Measurements from ENCODE around the gene SCYL1. TPM values are rescaled to one million over a fixed set of nuclear protein-coding genes. Genes with fewer than 3 reads are reported as not detected.

SCYL1 gene
- total and polyA plus RNA-seq, 4 donors: 41.8 to 87.5 (median 81.9) TPM

- WGBS (ENCODE audit: insufficient coverage): 45% methylated on average over 5 of the region's 10 CpGs
- H3K27ac ChIP-seq (ENCODE audit: low read depth, low read length): peak overlapping the region; percentile 98
- H3K4me1 ChIP-seq (ENCODE audit: control insufficient read depth, insufficient read depth, low read length): peaks cover 67% of the 10 kb centered on the region
- H3K36me3 ChIP-seq (ENCODE audit: control insufficient read depth, insufficient read depth, low read length): no peaks in the 10 kb centered on the region
- no peaks in the 10 kb centered on the region for H3K27me3 ChIP-seq (ENCODE audit: control insufficient read depth, insufficient read depth, low read length)
- H3K4me3 ChIP-seq (ENCODE audit: low read depth, low read length): no peak overlapping the region
- H3K9me3 ChIP-seq (ENCODE audit: control insufficient read depth, insufficient read depth, low read length): no peaks in the 10 kb centered on the region
- DNase-seq (ENCODE audit: low read depth in 4 of 6, low spot score in 6 of 6): no peak
Observed at GRCh38 chr11:65486570-65487466, 38.1 kb upstream of the SCYL1 start.

DNA sequence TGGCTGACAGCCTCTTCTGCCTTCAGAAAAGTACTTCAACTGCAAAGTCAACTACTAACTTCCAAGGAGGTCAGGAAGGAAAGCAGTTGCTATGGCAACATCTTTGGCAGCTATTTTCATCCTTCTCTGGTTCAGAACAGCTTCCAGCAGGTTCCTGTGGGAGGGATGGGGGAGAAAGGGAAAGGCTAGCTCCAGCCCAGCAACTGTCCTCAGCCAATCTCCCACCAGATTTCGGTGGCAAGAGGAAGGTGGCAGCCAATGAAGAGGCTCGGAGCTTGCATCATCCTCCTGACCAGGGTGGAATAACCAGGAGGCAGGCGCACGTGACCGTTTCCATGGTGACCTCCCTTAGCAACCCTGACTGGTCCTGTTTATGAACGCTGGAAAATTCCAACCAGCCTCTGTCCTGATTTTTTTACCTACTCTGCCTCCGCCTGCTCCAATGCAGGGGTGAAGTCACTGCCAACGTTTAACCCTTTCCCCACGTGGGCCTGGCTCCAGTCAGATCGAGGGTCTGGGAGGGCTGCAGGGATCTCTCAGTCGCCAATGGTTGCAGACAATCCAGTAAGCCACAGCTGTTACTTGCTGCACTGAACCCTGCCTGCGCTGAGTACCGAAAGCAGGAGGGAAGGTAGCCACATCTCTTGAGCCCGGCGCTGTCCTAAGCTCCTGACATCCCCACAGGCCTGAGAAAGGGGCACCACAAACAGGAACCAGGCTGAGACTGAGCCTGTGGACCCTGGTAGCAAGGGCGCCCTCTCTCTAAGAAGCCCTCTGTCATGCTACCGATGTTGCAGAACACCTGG lies 37.2 kb upstream of the SCYL1 start:
- DNase-seq (ENCODE audit: low read depth in 4 of 6, low spot score in 6 of 6): peak; percentile 99 to 100 (median 100)
- Histone ChIP-seq H3K4me1 (ENCODE audit: control insufficient read depth, insufficient read depth, low read length) (peaks cover 75% of the 10 kb centered on the region), H3K36me3 (ENCODE audit: control insufficient read depth, insufficient read depth, low read length) (no peaks in the 10 kb centered on the region), H3K27ac (ENCODE audit: low read depth, low read length) (peak overlapping the region; percentile 98), H3K27me3 (ENCODE audit: control insufficient read depth, insufficient read depth, low read length) (no peaks in the 10 kb centered on the region), H3K9me3 (ENCODE audit: control insufficient read depth, insufficient read depth, low read length) (no peaks in the 10 kb centered on the region), H3K4me3 (ENCODE audit: low read depth, low read length) (peak overlapping the region; percentile 14)
- 1% methylated on average over 16 of the region's 17 CpGs for WGBS (ENCODE audit: insufficient coverage)

DNA sequence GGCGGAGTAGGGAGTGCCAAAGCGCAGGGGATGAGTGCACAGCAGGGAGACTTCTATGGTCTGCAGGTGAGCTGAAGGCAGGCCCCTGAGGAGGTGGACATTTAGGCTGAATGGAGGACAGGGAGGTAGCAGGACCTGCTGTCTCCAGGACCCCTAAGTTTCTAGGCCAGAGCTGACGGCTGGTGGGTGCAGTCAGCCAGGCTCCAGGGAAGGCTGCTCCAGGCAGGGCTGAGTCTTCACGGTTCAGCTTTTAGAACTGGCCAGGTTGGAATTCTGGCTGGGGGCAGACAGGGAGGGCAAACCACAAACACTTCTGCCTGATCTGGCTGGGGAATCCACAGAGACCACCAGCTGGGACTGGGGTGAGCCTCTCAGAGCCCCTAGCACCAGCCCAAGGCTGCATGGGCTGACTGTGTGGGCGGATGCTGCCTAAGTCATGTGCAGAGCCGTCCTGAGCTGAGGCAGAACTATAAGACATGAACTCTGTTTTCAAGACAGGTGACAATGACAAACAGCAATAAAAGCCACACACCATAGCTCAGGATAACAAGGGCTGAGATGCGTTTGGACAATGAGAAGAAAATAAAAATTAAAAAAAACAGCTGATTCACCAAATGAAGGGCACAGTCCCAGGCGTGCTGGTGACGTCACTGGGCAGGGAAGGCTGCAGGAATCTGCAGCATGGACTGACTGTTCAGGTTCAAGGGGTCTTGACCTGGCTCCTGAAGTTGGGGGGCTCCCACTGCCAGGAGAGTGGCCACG lies 36.4 kb upstream of the SCYL1 start:
- H3K4me1 ChIP-seq (ENCODE audit: control insufficient read depth, insufficient read depth, low read length): peaks cover 83% of the 10 kb centered on the region
- no peaks in the 10 kb centered on the region for H3K27me3 ChIP-seq (ENCODE audit: control insufficient read depth, insufficient read depth, low read length)
- no peaks in the 10 kb centered on the region for H3K9me3 ChIP-seq (ENCODE audit: control insufficient read depth, insufficient read depth, low read length)
- peak overlapping the region; percentile 98 for H3K27ac ChIP-seq (ENCODE audit: low read depth, low read length)
- peak overlapping the region; percentile 14 for H3K4me3 ChIP-seq (ENCODE audit: low read depth, low read length)
- H3K36me3 ChIP-seq (ENCODE audit: control insufficient read depth, insufficient read depth, low read length): no peaks in the 10 kb centered on the region
- 13% methylated on average over 8 of the region's 10 CpGs for WGBS (ENCODE audit: insufficient coverage)
- DNase-seq (ENCODE audit: low read depth in 4 of 6, low spot score in 6 of 6): peak in 2 of 6 donors; percentile 62 to 67

DNA sequence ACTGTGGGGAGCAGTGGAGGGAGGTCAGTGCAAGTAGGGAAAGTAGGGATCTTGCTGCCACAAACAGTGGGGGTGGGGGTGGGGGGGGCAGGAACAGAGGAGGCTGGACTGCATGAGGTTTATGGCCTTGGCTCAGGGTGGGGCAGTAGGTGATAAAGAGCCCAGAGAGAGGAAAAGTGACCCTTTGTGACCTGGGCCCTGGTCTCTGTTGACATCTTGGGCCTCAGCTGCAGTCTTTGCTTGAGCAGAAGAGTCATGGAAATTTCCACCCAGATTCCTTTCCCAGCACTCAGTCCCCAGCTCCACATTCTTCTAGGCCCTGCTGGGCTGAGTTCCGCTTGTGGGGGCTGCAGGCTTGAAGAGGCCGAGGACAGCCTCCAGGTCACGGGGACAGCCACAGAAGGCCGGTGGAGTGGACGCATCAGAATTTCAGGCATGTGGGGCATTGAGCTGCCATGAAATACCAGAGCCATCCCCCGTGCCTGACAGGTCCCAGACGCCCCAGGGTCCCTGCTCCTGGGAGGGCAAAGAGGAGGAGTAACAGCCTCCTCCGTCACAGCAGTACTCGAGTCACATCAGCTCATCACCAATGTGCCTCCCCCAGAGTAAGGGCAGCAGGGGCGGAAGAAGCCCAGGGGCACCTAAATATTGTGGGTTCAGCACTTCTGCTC lies 35.7 kb upstream of the SCYL1 start:
- no peaks in the 10 kb centered on the region for H3K27me3 ChIP-seq (ENCODE audit: control insufficient read depth, insufficient read depth, low read length)
- 11% methylated on average over 8 of the region's 10 CpGs for WGBS (ENCODE audit: insufficient coverage)
- no peaks in the 10 kb centered on the region for H3K36me3 ChIP-seq (ENCODE audit: control insufficient read depth, insufficient read depth, low read length)
- H3K9me3 ChIP-seq (ENCODE audit: control insufficient read depth, insufficient read depth, low read length): no peaks in the 10 kb centered on the region
- DNase-seq (ENCODE audit: low read depth in 4 of 6, low spot score in 6 of 6): peak in 2 of 6 donors; percentile 33 to 65
- H3K4me1 ChIP-seq (ENCODE audit: control insufficient read depth, insufficient read depth, low read length): peaks cover 90% of the 10 kb centered on the region
- H3K4me3 ChIP-seq (ENCODE audit: low read depth, low read length): no peak overlapping the region
- H3K27ac ChIP-seq (ENCODE audit: low read depth, low read length): peak overlapping the region; percentile 98

GRCh38 chr11:65489706-65490320 lies 35.1 kb upstream of the SCYL1 start:
- H3K36me3 ChIP-seq (ENCODE audit: control insufficient read depth, insufficient read depth, low read length): no peaks in the 10 kb centered on the region
- DNase-seq (ENCODE audit: low read depth in 4 of 6, low spot score in 6 of 6): peak in 2 of 6 donors; percentile 56 to 67
- WGBS (ENCODE audit: insufficient coverage): 17% methylated on average over 5 of the region's 8 CpGs
- H3K4me3 ChIP-seq (ENCODE audit: low read depth, low read length): no peak overlapping the region
- no peaks in the 10 kb centered on the region for H3K27me3 ChIP-seq (ENCODE audit: control insufficient read depth, insufficient read depth, low read length)
- peaks cover 93% of the 10 kb centered on the region for H3K4me1 ChIP-seq (ENCODE audit: control insufficient read depth, insufficient read depth, low read length)
- H3K9me3 ChIP-seq (ENCODE audit: control insufficient read depth, insufficient read depth, low read length): no peaks in the 10 kb centered on the region
- peak overlapping the region; percentile 98 for H3K27ac ChIP-seq (ENCODE audit: low read depth, low read length)

- Histone ChIP-seq H3K27me3 (ENCODE audit: control insufficient read depth, insufficient read depth, low read length) (no peaks in the 10 kb centered on the region), H3K36me3 (ENCODE audit: control insufficient read depth, insufficient read depth, low read length) (no peaks in the 10 kb centered on the region), H3K9me3 (ENCODE audit: control insufficient read depth, insufficient read depth, low read length) (no peaks in the 10 kb centered on the region), H3K4me3 (ENCODE audit: low read depth, low read length) (no peak overlapping the region), H3K27ac (ENCODE audit: low read depth, low read length) (peak overlapping the region; percentile 98), H3K4me1 (ENCODE audit: control insufficient read depth, insufficient read depth, low read length) (peaks cover 87% of the 10 kb centered on the region)
- DNase-seq (ENCODE audit: low read depth in 4 of 6, low spot score in 6 of 6): no peak
- WGBS (ENCODE audit: insufficient coverage): 77% methylated on average over 3 of the region's 3 CpGs
Observed at GRCh38 chr11:65491163-65491465, 33.8 kb upstream of the SCYL1 start.

- no peaks in the 10 kb centered on the region for H3K27me3 ChIP-seq (ENCODE audit: control insufficient read depth, insufficient read depth, low read length)
- 17% methylated on average over 11 of the region's 17 CpGs for WGBS (ENCODE audit: insufficient coverage)
- peak in 2 of 6 donors; percentile 70 to 85 for DNase-seq (ENCODE audit: low read depth in 4 of 6, low spot score in 6 of 6)
Observed at GRCh38 chr11:65491614-65492386, 33.1 kb upstream of the SCYL1 start.

DNA sequence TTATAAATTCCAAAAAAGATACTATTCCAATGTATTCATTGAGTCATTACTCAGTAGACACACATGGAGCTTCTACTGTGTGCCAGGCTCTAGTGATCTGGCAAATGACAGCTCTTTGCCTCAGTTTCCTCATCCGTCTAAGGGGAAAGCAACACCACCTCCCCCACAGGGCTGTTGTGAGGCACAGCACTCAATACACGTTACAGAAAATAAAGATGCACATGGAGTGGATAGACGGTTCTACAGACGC lies 32.6 kb upstream of the SCYL1 start:
- WGBS (ENCODE audit: insufficient coverage): 44% methylated on average over 4 of the region's 4 CpGs
- Histone ChIP-seq H3K4me1 (ENCODE audit: control insufficient read depth, insufficient read depth, low read length) (peaks cover 87% of the 10 kb centered on the region), H3K36me3 (ENCODE audit: control insufficient read depth, insufficient read depth, low read length) (no peaks in the 10 kb centered on the region), H3K27ac (ENCODE audit: low read depth, low read length) (peak overlapping the region; percentile 98), H3K9me3 (ENCODE audit: control insufficient read depth, insufficient read depth, low read length) (no peaks in the 10 kb centered on the region), H3K27me3 (ENCODE audit: control insufficient read depth, insufficient read depth, low read length) (no peaks in the 10 kb centered on the region), H3K4me3 (ENCODE audit: low read depth, low read length) (no peak overlapping the region)
- DNase-seq (ENCODE audit: low read depth in 4 of 6, low spot score in 6 of 6): no peak

More at GRCh38 chr11:65491614-65492386, 33.1 kb upstream of the SCYL1 start:
- Histone ChIP-seq H3K36me3 (ENCODE audit: control insufficient read depth, insufficient read depth, low read length) (no peaks in the 10 kb centered on the region), H3K4me3 (ENCODE audit: low read depth, low read length) (no peak overlapping the region), H3K4me1 (ENCODE audit: control insufficient read depth, insufficient read depth, low read length) (peaks cover 87% of the 10 kb centered on the region), H3K9me3 (ENCODE audit: control insufficient read depth, insufficient read depth, low read length) (no peaks in the 10 kb centered on the region), H3K27ac (ENCODE audit: low read depth, low read length) (peak overlapping the region; percentile 98)

Measured in spinal cord (tissue), 10 donors.